Stomach (tissue), 4 donors: ENCODE results near the gene ADM5.

ENCODE experiments used
- POLR2A ChIP-seq, 4 donors: fragments of 450-650 bp; IDR thresholded peaks; one replicate each; pipeline ENCODE4 v1.6.1; 2016; ENCODE audit warnings: antibody characterized with exemption in 4 of 4, control low read depth in 2 of 4, mild to moderate bottlenecking in 1 of 4, moderate library complexity in 1 of 4
- POLR2AphosphoS5 ChIP-seq, 3 donors: sonication (generic); formaldehyde crosslinking; IDR thresholded peaks; one replicate each; pipeline ENCODE4 v1.6.1; 2016; ENCODE audit warnings: antibody characterized with exemption in 3 of 3
- TF ChIP-seq, protein P1 (sequence below), 7 experiments: fragments of 450-650 bp in 4 of 7; fragments of 200-600 bp in 3 of 7; sonication (generic) in 3 of 7; IDR thresholded peaks; one replicate each; pipeline ENCODE4 v1.5.1; 2016 to 2019; ENCODE audit warnings: antibody characterized with exemption in 7 of 7, control low read depth in 2 of 7, mild to moderate bottlenecking in 1 of 7

DNA sequence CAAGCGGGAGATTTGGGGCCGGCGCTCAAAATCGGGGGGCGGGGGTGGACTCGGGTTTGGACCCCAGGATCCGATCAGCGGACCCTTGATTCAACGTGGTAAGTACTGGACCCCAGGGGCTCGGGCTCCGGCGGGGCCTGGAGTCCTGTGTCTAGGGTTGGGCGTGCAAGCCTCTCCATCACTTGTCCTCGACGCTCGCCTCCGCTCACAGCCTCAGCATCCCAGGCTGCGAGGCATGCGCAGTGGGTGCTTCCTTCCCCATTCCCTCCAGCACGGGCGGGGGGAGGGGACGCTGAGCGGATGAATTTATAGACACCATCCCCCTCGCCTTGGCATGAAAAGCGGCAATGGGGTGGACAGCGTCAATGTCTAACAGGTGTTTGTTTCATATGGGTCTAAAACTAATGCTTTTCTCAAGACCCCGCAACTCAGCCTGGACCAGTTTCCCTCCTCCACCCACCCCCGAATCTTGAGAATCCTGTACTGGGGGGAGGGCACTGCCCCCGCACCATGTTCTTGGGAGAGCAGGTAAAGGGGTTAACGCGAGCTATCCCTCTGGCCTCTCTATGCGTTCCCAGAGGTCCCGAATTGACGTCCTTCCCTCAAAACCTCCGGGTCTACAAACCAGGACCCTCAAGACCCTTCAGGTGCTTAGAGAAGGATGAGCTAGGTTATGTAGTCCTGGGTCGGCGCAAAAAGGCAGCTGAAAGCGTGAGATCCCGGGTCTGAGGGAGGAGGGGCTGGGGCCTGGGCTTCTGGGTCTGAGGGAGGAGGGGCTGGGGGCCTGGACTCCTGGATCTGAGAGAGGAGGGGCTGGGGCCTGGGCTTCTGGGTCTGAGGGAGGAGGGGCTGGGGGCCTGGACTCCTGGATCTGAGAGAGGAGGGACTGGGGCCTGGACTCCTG is 2.1 kb downstream of the ADM5 start:
- TF ChIP-seq POLR2A (IDR thresholded peaks at IDR 0.05) (no peak), POLR2AphosphoS5 (IDR thresholded peaks at IDR 0.05) (no peak)
- TF ChIP-seq, protein P1, sequence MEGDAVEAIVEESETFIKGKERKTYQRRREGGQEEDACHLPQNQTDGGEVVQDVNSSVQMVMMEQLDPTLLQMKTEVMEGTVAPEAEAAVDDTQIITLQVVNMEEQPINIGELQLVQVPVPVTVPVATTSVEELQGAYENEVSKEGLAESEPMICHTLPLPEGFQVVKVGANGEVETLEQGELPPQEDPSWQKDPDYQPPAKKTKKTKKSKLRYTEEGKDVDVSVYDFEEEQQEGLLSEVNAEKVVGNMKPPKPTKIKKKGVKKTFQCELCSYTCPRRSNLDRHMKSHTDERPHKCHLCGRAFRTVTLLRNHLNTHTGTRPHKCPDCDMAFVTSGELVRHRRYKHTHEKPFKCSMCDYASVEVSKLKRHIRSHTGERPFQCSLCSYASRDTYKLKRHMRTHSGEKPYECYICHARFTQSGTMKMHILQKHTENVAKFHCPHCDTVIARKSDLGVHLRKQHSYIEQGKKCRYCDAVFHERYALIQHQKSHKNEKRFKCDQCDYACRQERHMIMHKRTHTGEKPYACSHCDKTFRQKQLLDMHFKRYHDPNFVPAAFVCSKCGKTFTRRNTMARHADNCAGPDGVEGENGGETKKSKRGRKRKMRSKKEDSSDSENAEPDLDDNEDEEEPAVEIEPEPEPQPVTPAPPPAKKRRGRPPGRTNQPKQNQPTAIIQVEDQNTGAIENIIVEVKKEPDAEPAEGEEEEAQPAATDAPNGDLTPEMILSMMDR (IDR thresholded peaks at IDR 0.05), result no peak
